ENCODE measurements around the gene PLCD3. TPM values are rescaled to one million over a fixed set of nuclear protein-coding genes. Genes with fewer than 3 reads are reported as not detected.

Gene PLCD3
- total RNA-seq, 1 donor from 2014 or later, result 6.2 TPM

DNA sequence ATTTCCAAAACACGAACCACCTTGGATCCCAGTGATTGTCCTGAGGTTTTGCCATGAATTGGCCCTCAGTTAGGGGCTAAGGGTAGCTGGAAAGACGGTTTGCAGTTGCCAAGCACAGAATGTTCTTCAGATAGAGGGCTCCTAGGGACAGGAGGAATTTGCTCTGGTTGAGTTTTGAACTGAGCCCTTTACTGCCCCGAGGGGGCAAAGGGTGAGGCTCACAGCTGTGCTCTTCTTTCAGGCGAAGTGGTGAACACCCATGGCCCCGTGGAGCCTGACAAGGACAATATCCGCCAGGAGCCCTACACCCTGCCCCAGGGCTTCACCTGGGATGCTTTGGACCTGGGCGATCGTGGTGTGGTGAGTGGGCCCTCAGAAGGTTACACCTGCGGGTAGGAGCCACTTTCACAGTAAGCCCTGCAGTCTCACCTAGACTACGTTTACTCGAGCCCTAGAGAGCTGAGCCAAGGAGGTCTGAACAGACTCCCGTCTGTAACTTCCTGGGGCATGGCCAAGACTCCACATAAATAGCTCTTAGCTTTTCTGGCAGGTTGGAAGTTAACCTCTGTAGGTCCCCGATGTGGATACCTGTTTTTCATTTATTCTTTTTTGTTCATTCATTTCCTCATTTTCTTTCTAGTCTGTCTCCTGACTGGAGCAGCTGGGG is 38.7 kb downstream of the PLCD3 start:
- Mint-ChIP-seq H3K4me1 (ENCODE audit: low read depth, unreplicated experiment) (peaks cover 2% of the 10 kb centered on the region), H3K27ac (ENCODE audit: unreplicated experiment) (no peak overlapping the region), H3K27me3 (ENCODE audit: unreplicated experiment) (no peaks in the 10 kb centered on the region), H3K9me3 (ENCODE audit: unreplicated experiment) (no peaks in the 10 kb centered on the region), H3K4me3 (ENCODE audit: unreplicated experiment) (no peak overlapping the region), H3K36me3 (ENCODE audit: unreplicated experiment) (no peaks in the 10 kb centered on the region)
- no peak for DNase-seq
- TF ChIP-seq, protein P1, sequence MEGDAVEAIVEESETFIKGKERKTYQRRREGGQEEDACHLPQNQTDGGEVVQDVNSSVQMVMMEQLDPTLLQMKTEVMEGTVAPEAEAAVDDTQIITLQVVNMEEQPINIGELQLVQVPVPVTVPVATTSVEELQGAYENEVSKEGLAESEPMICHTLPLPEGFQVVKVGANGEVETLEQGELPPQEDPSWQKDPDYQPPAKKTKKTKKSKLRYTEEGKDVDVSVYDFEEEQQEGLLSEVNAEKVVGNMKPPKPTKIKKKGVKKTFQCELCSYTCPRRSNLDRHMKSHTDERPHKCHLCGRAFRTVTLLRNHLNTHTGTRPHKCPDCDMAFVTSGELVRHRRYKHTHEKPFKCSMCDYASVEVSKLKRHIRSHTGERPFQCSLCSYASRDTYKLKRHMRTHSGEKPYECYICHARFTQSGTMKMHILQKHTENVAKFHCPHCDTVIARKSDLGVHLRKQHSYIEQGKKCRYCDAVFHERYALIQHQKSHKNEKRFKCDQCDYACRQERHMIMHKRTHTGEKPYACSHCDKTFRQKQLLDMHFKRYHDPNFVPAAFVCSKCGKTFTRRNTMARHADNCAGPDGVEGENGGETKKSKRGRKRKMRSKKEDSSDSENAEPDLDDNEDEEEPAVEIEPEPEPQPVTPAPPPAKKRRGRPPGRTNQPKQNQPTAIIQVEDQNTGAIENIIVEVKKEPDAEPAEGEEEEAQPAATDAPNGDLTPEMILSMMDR (IDR thresholded peaks at IDR 0.05; ENCODE audit: partially characterized antibody, unreplicated experiment), result no peak

DNA sequence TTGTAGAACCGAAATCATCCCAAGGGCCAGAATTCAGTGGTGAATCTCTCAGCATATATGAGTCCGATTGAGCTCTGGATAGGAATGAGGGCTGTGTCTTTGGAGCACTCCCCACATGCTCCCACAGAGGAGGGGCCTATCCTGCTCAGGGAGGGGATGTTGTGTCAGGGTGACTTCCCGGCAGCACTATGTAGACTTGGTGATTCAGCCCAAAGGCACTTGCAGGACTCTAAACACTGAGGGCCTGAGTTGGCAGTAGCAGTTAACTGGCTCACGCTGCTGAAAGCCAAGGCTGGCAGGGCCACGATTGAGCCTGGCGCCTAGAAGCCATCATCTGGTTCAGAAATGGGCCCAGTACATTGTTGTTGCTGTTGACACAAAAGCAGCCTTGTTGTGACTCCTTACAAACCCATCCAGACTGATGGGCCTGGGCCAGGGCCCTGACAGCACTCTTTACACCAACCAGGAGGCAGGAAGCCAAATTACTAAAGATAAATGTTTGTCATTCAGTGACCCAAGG is 39.3 kb downstream of the PLCD3 start:
- TF ChIP-seq, protein P1 (IDR thresholded peaks at IDR 0.05; ENCODE audit: partially characterized antibody, unreplicated experiment), result no peak
- Mint-ChIP-seq H3K27ac (ENCODE audit: unreplicated experiment) (no peak overlapping the region), H3K4me3 (ENCODE audit: unreplicated experiment) (no peak overlapping the region), H3K9me3 (ENCODE audit: unreplicated experiment) (no peaks in the 10 kb centered on the region), H3K4me1 (ENCODE audit: low read depth, unreplicated experiment) (peaks cover under 1% of the 10 kb centered on the region), H3K36me3 (ENCODE audit: unreplicated experiment) (no peaks in the 10 kb centered on the region), H3K27me3 (ENCODE audit: unreplicated experiment) (no peaks in the 10 kb centered on the region)
- DNase-seq, result no peak

DNA sequence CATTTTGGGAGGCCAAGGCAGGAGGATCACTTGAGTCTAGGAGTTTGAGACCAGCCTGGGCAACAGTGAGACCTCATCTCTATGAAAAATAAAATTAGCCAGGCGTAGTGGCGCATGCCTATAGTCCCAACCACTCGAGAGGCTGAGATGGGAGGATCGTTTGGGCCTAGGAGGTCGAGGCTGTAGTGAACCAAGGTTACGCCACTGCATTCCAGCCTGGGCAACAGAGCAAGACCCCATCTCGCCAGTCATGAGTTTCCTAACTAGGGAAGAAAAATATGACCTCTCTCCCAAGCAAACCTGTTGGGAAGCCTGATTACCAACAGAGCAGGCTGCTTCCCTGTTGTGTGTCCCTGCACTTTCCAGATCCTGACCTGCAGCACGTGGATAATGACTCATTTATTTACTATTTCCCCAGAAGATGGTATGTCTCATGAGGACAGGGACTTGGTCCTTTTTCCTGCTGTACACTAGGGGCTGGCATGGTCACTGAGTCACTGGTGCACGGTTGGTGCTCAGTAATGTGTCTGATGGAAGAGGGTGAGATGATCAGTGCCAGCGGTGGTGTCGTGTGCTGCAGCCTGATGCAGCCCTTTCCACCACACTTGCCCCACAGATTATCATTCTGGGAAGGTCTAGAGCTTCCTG is 40.4 kb downstream of the PLCD3 start:
- Mint-ChIP-seq H3K4me3 (ENCODE audit: unreplicated experiment) (no peak overlapping the region), H3K27ac (ENCODE audit: unreplicated experiment) (no peak overlapping the region)

DNA sequence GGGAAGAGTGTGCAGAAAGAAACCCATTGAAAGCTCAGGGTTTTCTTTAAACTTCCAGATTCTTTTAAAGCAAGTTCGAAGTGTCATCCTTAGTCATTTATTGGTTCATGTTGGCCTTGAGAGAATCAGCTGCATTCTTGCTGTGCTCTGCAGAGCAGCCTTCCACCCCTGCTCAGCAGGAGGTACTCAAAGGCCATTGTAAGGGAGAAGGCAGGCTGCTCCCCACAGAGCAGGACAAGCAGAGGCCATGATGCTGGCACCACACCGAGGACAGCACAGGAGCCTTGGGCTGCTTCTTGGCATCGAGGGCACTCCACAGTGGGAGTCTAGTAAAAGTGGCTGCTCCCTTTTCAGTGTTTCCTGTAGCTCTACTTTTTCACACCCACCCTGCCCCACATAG is 41.6 kb downstream of the PLCD3 start:
- Mint-ChIP-seq H3K4me3 (ENCODE audit: unreplicated experiment) (no peak overlapping the region), H3K9me3 (ENCODE audit: unreplicated experiment) (no peaks in the 10 kb centered on the region), H3K27me3 (ENCODE audit: unreplicated experiment) (no peaks in the 10 kb centered on the region), H3K4me1 (ENCODE audit: low read depth, unreplicated experiment) (no peaks in the 10 kb centered on the region), H3K27ac (ENCODE audit: unreplicated experiment) (no peak overlapping the region), H3K36me3 (ENCODE audit: unreplicated experiment) (no peaks in the 10 kb centered on the region)
- TF ChIP-seq, protein P1 (IDR thresholded peaks at IDR 0.05; ENCODE audit: partially characterized antibody, unreplicated experiment), result no peak
- DNase-seq, result no peak

More for the DNA sequence above, 40.4 kb downstream of the PLCD3 start:
- TF ChIP-seq, protein P1 (IDR thresholded peaks at IDR 0.05; ENCODE audit: partially characterized antibody, unreplicated experiment), result no peak
- H3K4me1 Mint-ChIP-seq (ENCODE audit: low read depth, unreplicated experiment), result no peaks in the 10 kb centered on the region
- DNase-seq, result no peak
- no peaks in the 10 kb centered on the region for H3K27me3 Mint-ChIP-seq (ENCODE audit: unreplicated experiment)
- H3K9me3 Mint-ChIP-seq (ENCODE audit: unreplicated experiment), result no peaks in the 10 kb centered on the region
- no peaks in the 10 kb centered on the region for H3K36me3 Mint-ChIP-seq (ENCODE audit: unreplicated experiment)

DNA sequence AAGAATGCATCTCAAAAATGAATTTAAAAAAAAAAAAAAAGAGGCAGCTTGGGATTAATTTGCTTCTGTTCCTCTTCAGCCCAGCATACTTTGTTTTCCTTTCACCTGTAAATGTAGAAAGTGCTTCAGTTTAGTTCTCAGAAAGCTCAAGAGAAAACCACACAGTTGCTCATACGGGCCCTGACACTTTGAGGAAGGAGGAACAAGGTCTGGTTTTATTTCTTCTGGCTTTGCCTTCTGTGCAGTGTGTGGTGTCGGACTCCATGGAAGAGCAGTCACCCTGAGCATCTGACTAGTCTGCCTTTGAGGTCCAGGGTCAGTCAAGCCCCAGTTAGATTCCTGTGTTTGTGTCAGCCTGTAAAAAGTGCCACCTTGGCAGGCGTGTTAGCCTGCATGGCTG is 43.6 kb downstream of the PLCD3 start:
- Mint-ChIP-seq H3K4me3 (ENCODE audit: unreplicated experiment) (no peak overlapping the region), H3K9me3 (ENCODE audit: unreplicated experiment) (no peaks in the 10 kb centered on the region), H3K27me3 (ENCODE audit: unreplicated experiment) (no peaks in the 10 kb centered on the region), H3K27ac (ENCODE audit: unreplicated experiment) (no peak overlapping the region), H3K4me1 (ENCODE audit: low read depth, unreplicated experiment) (no peaks in the 10 kb centered on the region), H3K36me3 (ENCODE audit: unreplicated experiment) (no peaks in the 10 kb centered on the region)
- no peak for DNase-seq
- TF ChIP-seq, protein P1 (IDR thresholded peaks at IDR 0.05; ENCODE audit: partially characterized antibody, unreplicated experiment), result no peak

Data from glutamatergic neuron (in vitro differentiated cells).